GM21515 (cell line): ENCODE data around the gene NCBP2L.

Source experiments
- ATAC-seq: cut with Tn5 transposase; IDR thresholded peaks from one replicate; pipeline ENCODE4 v1.9.1; 2021; ENCODE audit not compliant: unreplicated experiment

NCBP2L gene

DNA sequence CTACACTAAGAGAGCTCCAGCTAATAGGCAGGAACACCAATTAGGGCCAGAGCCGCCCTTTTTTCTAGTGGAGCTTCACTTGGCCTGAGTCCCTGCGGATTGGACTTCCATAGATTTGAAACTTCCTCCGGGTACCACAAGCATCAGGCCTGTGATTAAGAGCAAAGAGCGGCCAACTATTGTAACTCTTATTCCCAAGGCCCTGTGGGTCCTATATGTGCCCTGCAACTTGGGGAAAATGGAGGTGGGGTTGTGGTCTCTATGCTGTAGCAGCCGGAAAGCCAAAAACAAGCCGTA, at the start of gene NCBP2L:
NCBP2L (plus strand) TSS at position 198 of the 297 bp plus-strand sequence. CDS start 16,488 bp downstream, outside the sequence.
- ATAC-seq, result no peak

DNA sequence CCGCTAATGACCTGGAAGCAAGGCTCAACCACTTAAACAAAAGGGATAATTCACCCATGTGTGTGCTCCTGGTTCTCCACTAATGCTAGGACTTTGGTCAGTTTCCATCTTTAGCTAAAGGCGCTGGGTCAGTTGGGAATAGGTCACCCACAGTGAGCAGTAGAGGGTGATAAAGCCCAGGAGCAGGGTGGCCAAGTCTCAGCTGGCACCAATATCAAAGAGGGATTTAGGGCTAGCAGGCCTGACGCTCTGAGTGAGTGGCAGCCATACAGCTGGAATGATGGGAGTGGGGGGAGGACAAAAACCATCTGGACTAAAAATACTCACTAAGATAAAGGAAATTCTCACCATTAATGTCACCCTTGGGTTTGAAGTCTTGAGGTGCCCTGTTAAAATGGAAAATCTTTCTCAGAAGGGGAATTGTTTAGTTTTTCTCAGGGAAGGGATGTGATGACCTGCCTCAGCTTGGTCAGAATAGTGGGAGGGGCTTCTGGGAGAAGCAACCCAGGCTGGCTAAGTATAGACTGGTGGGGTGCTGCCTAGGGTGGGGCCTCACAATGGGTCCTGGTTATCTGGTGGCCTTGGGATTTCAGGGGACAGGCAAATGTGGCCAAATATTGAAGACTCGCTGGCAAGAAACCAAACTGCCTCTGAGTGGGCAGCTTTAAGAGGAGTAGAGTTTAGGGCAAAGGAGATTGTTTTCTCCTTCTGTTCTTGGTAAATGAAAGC, 49.0 kb upstream of the NCBP2L start:
- no peak for ATAC-seq

DNA sequence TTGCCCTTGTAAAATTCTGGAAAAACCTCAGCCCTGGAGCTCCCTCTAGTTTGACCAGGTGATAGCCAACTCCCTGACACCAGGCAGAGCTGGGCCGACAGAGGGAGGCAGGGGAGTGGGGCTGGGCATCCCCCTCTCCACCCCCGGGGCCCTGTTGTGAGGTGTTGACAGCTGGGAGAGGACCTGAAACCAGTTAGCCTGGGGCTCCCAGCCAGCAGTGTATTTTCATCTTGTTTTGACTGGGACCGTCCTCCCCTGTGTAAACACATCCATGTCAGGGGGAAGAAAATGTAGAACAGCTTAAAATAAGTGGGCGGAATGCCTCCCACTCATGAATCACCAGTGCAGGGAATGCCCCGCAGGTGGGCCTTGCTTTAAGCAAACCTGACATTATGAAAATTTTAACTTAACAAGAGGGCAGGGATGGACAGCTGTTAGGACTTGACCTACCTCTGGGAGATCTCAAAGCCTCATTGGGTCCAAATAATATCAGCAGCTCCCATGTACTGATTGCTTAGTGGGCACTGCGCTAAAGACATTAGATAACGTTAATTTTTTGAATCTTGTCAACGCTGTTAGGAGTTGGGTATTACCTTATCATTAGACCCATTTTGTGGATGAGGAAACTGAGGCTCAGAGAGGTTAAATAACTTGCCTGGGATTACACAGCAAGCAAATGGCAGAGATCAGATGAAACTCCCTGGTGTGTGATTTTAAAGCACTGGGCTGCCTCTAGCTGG, 47.8 kb upstream of the NCBP2L start:
- peak; percentile 78 for ATAC-seq

DNA sequence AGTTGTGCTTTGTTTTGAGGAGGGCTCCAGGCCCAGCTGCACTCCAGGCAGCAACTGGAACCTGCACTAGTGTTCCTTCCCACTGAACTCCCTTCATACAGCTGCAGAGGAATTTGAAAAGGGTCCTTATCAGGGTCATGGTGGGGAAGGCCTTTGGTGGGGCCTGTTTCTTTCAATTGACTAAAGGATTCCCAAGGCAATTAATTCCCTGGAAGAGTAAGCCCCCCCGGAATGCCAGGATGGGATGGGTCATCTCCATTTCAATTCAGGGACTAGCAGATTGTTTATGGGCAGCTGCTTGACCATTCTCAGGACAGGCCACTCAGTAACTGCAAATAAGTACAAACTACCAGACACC, 47.3 kb upstream of the NCBP2L start:
- ATAC-seq, result no peak

DNA sequence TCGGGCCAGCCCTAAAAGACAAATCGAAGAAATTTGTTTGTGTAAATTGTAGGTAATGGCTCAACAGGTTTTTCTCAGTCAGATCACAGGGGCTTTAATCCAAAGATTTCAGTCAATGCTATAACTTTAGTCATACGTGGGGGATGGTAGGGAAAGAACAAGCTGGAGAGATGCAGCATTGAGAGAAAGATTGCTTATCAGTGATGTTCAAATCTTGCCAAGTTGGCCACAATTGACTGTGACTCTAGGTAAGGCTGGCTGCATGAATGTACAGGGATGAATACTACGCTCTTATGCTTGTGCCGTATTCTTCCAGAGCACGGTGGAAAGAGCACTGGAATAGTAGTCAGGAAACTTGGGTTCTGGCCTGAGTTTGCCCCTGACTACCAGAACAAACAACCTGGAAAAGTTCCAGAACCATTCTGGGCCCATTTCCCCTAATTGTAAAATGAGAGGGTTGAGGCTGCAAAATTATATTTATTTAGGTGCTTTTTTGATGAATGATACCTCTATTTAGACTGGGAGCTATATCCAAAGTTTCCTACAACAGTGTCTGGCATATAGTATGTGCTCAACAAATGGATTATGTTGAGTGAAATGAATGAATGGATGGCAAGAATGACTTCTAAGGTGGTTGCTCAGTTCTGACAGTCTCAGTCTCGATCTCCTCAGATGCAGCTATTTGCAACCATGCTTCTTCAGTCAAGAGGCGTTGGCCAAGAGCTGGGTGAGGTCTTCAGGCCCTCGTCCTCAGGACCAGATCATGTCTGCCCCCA, 46.4 kb upstream of the NCBP2L start:
- ATAC-seq, result no peak

DNA sequence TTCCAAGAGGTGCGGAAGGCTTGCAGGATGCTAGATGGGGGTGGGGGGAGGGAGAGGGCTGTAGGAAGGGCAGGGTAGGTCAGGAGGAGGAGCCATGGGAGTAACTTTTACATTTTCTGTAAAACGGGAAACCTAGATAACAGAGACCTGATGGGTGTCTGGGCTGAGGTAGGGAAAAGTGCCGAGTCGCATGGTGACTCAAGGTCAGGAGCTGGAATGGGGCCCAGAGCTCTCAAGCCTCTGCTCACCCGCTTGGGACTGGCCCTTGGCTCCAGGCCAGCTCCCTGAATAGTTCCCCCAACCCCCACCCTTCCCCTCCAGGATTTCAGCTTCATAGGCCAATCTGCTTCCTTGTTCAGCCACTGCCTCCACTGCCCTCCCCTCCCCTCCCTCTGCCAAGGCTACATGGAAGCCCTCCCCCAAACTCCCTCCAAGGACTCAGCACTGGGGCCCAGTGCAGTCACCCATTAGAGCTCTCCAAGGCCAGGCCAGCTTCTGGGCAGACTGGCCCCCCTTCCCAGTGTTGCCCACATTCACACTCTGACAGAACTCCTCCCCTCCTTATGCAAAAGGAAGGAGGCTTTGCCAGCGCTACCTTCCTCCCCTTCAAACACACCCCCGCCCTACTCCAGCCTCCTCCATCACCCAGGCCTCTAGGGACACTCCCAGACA, 45.6 kb upstream of the NCBP2L start:
- ATAC-seq, result no peak

DNA sequence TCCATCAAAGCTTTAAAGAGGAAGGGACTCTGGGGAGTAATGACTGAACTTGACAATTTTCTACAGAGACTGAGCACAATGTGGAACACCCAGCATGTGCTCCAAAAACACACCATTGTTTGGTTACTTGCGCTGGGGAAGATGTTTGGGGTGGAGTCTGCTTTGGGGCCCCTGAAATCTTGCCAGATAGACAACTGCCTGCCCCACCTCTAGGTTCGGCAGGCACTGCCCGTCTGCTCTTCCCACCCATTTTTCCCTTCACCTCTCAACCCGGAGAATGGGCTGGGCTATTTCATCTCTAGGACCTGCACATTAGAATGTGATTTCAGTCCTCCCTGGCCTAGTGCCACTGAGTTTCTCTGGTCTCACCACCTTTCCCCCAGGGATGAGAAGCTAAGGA, 43.8 kb upstream of the NCBP2L start:
- ATAC-seq, result no peak

DNA sequence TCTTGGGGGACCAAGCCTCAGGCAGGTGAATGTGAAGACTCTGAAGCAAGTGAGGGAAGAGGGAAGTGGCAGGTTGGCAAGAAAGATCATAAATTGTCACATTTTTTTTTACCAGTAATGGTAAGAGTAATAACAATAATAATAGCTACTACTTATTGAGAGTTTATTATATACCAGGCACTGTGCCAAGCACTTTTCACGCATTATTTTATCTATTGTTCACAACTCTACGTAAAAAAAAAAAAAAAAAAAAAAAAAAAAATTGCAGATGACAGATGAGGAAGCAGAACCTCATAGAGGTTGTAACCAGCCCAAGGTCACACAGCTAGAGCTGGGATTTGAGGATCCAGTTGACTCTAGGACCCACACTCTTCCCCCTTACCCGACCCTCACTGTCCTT, 42.9 kb upstream of the NCBP2L start:
- ATAC-seq, result no peak

DNA sequence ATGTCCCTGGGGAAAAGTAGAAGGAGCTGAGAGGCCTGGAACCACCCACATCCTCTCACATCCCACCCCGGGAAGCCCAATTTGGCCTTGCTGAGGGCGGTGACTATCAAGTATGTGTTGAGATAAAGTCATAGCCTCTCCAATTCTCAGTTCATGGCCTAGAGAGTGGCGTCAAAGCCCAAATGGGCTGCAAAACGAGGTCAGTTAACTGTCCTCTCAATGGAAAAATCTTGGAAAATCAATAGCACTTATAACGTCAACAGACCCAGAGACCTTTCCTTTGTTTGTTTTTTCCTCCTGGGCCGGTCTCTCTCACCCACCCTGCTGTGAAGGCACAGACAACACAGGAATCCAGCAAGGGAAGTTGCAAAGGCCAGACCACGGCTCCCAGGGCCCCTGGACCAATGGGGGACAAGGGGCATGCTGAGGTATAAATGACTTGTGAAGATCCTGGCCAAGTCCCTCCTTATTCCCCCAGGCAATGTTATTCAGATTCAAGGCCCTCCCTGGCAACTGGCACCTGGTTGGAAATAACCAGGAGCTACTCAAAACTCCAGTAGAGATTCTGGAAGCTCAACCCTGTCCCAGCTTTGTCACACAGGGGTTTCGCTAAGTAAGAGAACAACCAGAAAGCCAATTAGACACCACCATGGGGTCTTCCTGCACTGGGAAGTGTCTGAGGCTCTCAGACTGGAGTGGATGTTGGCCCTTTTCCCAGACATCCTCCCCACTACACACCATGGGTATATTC, 40.6 kb upstream of the NCBP2L start:
- no peak for ATAC-seq

DNA sequence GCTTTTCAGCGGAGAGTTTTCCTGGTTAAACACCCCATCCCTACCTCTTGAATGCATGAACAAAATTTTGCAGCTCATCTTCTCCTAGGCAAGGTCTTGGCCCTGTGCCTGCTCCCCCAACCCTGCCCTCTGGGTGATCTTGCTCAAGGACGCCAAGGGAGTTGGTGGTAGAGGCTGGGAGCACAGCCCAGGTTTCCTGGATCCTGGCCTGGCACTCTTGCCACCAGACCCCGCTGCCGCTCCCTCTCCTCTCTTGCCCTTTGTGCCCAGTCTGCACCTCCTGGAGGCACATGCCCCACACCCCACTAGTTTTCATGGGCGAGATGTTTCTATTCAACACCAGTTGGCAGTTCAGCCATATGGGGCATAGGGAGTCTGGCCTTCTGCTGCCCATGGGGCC, 39.3 kb upstream of the NCBP2L start:
- ATAC-seq, result no peak

DNA sequence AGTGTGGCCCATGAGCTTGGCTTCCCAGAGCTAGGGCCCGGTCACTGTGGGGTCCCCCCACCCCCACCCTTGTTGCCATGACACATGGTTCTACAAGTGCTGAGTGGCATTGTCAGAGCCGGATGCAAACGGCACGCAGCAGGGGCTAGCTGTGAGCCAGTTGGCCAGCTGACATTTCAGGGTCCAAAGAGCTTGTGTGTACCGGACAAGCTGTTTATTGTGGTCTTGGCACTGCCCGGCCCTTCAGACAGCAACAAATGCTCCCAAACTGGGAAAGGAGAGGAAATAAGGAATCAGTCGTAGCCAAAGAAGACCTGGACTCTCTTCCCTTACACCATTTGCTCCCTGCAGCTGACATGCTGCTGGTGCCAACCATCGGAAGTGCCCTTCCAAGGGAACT, 38.8 kb upstream of the NCBP2L start:
- no peak for ATAC-seq

DNA sequence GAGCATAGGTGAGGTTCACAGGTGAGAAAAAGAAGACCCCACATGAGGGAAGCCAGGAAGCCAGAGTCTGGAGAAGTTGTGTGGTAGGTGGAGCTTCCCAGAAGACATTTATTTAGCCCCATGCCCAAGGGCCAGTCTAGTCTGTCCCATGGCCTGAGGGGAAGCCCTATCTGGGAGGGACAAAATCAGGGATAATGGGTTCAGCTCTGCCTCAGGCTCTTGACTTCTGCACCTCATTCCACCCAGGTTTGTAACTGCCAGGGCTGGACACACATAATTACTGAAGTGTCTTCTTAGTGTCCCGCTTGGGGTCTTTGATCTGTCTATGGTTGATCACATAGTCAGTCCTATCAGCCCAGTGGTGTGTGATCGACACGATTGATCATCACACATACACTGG, 38.0 kb upstream of the NCBP2L start:
- ATAC-seq, result no peak

DNA sequence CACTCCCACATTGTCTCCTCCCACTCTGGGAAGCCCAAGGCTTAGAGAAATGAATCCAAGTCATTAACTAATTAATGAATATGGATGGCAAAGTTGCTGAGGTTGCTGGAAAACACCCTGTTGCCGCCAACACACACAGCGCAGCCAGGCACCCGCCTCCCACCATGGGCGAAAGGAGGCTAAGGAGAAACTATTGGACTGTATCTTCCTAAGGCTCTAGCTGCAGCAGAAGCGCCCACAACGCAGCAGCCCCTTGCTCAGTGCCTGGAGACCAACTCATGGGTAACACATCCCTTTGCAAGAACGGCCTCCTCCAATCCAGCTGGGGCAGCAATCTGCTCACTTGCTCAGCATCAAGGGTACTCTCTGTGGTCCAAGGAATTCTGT, 36.1 kb upstream of the NCBP2L start:
- peak; percentile 17 for ATAC-seq

DNA sequence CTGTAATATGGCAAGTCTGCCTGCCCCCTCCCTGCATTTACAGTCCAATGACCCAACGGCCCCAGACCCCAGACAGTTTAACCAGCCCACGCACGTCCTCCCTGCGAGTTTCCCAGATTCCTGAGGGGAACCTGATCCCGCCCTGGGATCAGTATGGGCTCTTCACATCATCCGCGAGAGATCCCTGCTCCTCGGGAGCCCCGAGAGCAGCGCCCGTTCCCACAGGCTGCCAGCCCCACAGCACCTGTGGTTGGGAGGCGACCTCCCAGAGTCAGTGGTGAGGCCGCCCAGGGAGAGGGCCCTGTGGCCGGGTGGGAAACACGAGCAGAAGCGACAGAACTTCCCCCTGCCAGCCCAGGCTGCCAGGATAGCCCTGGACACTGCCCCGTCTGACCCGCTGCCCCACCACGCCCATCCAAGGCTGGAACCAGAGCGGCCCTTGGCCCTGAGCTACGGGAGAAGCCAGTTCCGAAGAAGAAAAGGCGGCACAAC, 34.8 kb upstream of the NCBP2L start:
- ATAC-seq, result no peak

DNA sequence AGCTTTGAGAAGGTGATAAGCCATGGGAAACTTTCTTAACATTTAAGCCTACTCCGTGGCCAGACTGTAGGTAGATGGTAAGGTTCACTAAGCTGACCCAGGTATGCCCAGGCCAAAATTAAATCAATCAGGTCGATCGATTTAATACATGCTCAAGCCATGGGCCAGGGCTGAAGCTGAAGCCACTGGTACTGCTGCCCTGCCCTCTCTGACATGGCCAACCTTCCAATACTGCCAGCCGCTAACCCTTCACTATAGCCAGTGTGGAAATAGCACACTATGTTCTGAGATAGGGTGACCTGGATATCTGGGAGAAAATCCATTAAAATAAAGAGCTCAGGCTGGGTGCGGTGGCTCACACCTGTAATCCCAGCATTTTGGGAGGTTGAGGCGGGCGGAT, 33.5 kb upstream of the NCBP2L start:
- no peak for ATAC-seq

DNA sequence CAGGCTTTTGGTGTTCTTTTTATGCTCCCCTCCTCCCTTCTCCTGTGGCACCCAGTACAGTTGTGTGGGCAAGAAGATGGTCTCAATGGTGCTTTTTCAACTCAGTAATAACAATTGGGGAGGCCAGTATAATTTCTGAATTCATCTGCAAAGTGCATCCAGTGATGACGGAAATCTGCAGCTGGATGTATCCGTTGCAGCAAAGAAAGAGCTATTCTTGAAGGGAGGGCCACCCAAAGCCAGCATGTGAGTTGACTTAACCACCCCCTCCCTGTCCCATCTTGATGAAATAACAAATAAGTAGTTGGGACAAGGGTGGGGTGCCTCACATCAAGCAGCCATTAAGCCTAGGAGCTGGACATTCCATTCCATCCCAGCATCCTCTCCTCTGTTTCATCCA, 32.7 kb upstream of the NCBP2L start:
- ATAC-seq, result no peak

DNA sequence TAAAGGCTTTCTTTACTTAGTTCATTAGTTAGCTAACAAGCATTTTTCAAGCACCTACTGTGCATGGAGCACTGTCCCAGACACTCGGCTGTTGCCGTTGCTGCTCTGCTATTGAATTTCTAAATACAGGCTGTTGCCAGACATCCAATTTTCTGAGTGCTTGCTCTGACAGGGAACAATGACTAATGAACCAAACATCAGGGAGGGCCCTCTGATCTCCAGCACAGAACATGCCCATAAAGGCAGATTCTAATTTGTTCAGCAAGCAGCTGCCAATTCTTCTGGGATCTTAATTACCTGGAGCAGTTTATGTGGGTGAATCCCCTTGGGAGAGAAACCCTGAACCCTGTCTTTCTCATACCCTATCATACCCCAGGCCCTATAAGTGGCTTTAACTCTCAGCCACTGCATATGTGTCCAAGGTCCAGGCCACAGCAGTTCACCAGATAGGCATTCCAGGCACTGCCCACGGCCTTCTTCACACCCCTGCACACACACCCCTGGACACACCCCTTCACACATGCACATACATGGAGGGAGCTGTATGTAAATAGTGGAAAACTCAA, 29.9 kb upstream of the NCBP2L start:
- ATAC-seq, result no peak

DNA sequence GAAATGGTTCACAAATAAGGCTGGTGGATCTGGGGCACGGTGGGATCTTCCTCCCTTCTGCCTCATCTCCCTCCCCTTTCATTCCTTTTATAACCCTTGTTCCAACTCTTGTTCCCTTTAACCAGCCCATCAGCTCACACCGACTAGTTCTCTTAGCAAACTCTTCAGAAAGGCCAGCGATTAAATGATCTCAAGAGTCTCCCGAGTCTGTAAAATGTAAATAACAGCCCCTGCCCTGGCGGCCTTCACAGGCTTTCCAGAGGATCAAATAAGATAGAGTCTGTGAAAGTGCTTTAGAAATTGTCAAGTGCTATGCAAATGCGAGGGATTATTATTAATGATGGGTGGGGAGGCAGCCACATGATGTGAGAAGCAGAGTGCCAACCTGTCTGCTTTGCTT, 29.0 kb upstream of the NCBP2L start:
- no peak for ATAC-seq

DNA sequence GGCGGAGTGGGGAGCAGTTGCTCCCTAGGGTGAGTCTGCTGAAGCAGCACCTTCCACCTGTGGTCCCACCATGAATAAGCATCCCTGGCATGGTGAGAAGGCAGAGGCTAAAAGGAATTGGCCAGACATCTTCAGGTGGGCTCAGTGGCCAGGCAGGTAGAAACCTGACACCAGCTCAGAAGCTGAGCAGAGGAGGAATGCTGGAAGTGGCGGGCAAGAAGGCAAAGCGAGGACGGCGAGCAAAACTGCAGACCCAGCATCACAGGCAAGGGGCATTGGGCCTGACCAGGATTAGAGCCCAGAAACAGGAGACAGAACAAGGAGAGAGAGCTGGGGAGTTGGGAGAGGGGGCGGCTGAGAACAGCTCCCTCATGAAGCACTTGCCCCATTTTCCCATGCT, 27.3 kb upstream of the NCBP2L start:
- no peak for ATAC-seq

DNA sequence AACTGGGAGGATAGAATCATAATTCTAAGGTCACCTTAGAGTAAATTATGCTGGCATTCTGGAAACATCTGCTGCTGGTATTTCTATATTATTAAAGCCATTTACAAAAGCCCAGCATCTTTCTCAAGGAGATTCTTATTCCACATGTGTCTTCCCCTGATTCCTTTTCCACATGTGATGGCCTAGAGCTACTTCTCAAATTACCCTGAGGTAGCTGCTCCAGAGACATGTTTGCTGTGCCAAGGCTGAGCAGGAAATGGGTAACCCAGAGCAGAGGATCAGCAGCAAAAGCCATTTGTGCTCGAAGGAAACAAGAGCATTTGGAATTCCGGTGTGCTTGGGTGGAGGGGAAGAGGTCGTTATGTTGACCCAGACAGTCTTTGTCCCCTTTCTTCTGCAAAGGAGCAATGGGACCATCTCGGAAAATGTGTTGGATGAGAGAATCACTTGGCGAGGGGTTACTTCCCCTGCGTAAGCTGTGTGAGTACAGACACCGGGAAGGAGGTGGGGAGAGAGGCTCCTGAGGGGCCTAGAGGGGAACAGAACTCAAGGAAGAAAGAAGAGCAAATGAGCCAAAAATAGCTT, 26.6 kb upstream of the NCBP2L start:
- ATAC-seq, result no peak
